HepG2 (cell line): ENCODE data around the gene NFKB1. TPM values are rescaled to one million over a fixed set of nuclear protein-coding genes. Genes with fewer than 3 reads are reported as not detected.

Experiments
- ATAC-seq: fragments of 200-7000 bp; cut with Tn5 transposase; 3 replicates; pipeline ENCODE4 v1.9.1; 2020; ENCODE audit warnings: mild to moderate bottlenecking, moderate library complexity
- BruUV-seq: library from RNA; stranded (reverse); fragments of 400-500 nt; replicated peaks from 2 replicates; lab custom pipeline; 2021; lab: Mats Ljungman, UMichigan
- CTCF ChIA-PET: fragments of 300-600 bp; formaldehyde crosslinking; extraction: SDS; loops from one replicate; lab custom pipeline; 2021; ENCODE audit warnings: low total read pairs, inconsistent platforms, low intra/inter-chr PET ratio; lab: Yijun Ruan, JAX
- POLR2A ChIA-PET: fragments of 350-600 bp; sonication (Branson Sonifier 250); formaldehyde crosslinking; loops from one replicate; lab custom pipeline; 2020; ENCODE audit warnings: antibody characterized with exemption, inconsistent platforms; lab: Yijun Ruan, JAX
- DNase-seq: peaks from one replicate; pipeline ENCODE4 v3.0.0-alpha.2; 2015; ENCODE audit warnings: low spot score
- FAIRE-seq: peaks from 3 replicates; lab custom pipeline; 2011; peaks lifted over from hg19 to GRCh38; lab: Jason Lieb, UNC
- H2AFZ ChIP-seq: one replicate; pipeline ENCODE4 v1.6.1; 2011; ENCODE audit warnings: low read length, inconsistent platforms
- H3K27ac ChIP-seq: fragments of 300-600 bp; 3 replicates; pipeline ENCODE4 v1.8.0; 2011; ENCODE audit warnings: mixed run types, mild to moderate bottlenecking, mixed read lengths, low read length, inconsistent platforms; ENCODE audit not compliant: insufficient read depth; ENCODE audit errors: extremely low read length
- H3K27me3 ChIP-seq, 2 experiments: fragments of 200-600 bp in 1 of 2; 2 replicates in 1 of 2; 3 replicates in 1 of 2; pipeline versions ENCODE4 v1.6.0 to v1.8.0; 2011; ENCODE audit warnings: low read length in 2 of 2, mild to moderate bottlenecking in 2 of 2, moderate library complexity in 2 of 2, inconsistent platforms in 1 of 2; ENCODE audit not compliant: insufficient read depth in 2 of 2, control insufficient read depth in 1 of 2
- H3K36me3 ChIP-seq, 2 experiments: fragments of 200-600 bp in 1 of 2; replicated peaks in 1 of 2; 2 replicates in 1 of 2; 3 replicates in 1 of 2; pipeline versions ENCODE4 v1.5.1 to v1.8.0; 2011; ENCODE audit warnings: low read length in 2 of 2, inconsistent platforms in 1 of 2; ENCODE audit not compliant: insufficient read depth in 2 of 2, control insufficient read depth in 1 of 2
- H3K4me1 ChIP-seq: 2 replicates; pipeline ENCODE4 v1.5.1; 2012; ENCODE audit warnings: low read length, inconsistent platforms; ENCODE audit not compliant: insufficient read depth
- H3K4me2 ChIP-seq: 2 replicates; pipeline ENCODE4 v1.6.0; 2011; ENCODE audit warnings: low read depth, low read length, inconsistent platforms
- H3K4me3 ChIP-seq, 3 experiments: fragments of 200-600 bp in 1 of 3; sonication (generic), shearing (Covaris generic) in 1 of 3; replicated peaks in 1 of 3; 2 replicates each; pipeline ENCODE4 v1.5.1; 2011 to 2016; ENCODE audit warnings: low read length in 3 of 3, inconsistent platforms in 2 of 3, low read depth in 2 of 3, mild to moderate bottlenecking in 2 of 3, control low read depth in 1 of 3, mixed read lengths in 1 of 3; ENCODE audit not compliant: insufficient read depth in 1 of 3
- H3K79me2 ChIP-seq: one replicate; pipeline ENCODE4 v1.6.1; 2011; ENCODE audit warnings: low read length, inconsistent platforms; ENCODE audit not compliant: insufficient read depth
- H3K9ac ChIP-seq: 2 replicates; pipeline ENCODE4 v1.6.0; 2011; ENCODE audit warnings: mild to moderate bottlenecking, low read depth, low read length, inconsistent platforms; ENCODE audit not compliant: insufficient read depth
- H3K9me3 ChIP-seq: 2 replicates; pipeline ENCODE4 v1.5.1; 2012; ENCODE audit warnings: mild to moderate bottlenecking, low read length
- H4K20me1 ChIP-seq: 2 replicates; pipeline ENCODE4 v1.6.0; 2011; ENCODE audit warnings: inconsistent platforms, mild to moderate bottlenecking, low read length, moderate library complexity; ENCODE audit not compliant: insufficient read depth
- FOXA1 ChIP-seq, 2 experiments: fragments of 450-650 bp in 1 of 2; sonication (generic) in 1 of 2; formaldehyde crosslinking in 1 of 2; IDR thresholded peaks; 2 replicates each; pipeline versions ENCODE4 v1.4.0 to v1.6.1; 2016 to 2020; ENCODE audit warnings: missing genetic modification reagents in 1 of 2
- FOXA3 ChIP-seq: IDR thresholded peaks from 2 replicates; pipeline ENCODE4 v1.6.1; 2016; ENCODE audit warnings: missing genetic modification reagents, missing compliant biosample characterization
- NPAS2 ChIP-seq: sonication (generic); formaldehyde crosslinking; IDR thresholded peaks from 2 replicates; pipeline ENCODE4 v1.8.0; 2022; ENCODE audit warnings: mild to moderate bottlenecking, missing genetic modification reagents, borderline replicate concordance
- PHF8 ChIP-seq: sonication (generic); formaldehyde crosslinking; IDR thresholded peaks from 2 replicates; pipeline ENCODE4 v1.5.0; 2020; ENCODE audit warnings: missing genetic modification reagents
- REL ChIP-seq: sonication (generic); formaldehyde crosslinking; conservative IDR thresholded peaks from 2 replicates; pipeline ENCODE4 v1.8.0; 2022; ENCODE audit warnings: mild to moderate bottlenecking, missing genetic modification reagents, moderate library complexity
- SRY ChIP-seq: sonication (generic); formaldehyde crosslinking; IDR thresholded peaks from 2 replicates; pipeline ENCODE4 v1.8.0; 2022; ENCODE audit warnings: mild to moderate bottlenecking, missing genetic modification reagents
- ZMYM2 ChIP-seq: sonication (generic); formaldehyde crosslinking; IDR thresholded peaks from 2 replicates; pipeline ENCODE4 v1.8.0; 2022; ENCODE audit warnings: mild to moderate bottlenecking, missing genetic modification reagents
- ZNF329 ChIP-seq: sonication (generic); formaldehyde crosslinking; IDR thresholded peaks from 2 replicates; pipeline ENCODE4 v1.9.0; 2021; ENCODE audit warnings: low read depth, mild to moderate bottlenecking, missing genetic modification reagents
- ZNF816 ChIP-seq: sonication (generic); formaldehyde crosslinking; IDR thresholded peaks from 2 replicates; pipeline ENCODE4 v1.8.0; 2022; ENCODE audit warnings: missing genetic modification reagents, mild to moderate bottlenecking, borderline replicate concordance
- ZSCAN25 ChIP-seq: sonication (generic); formaldehyde crosslinking; IDR thresholded peaks from 2 replicates; pipeline ENCODE4 v1.8.0; 2022; ENCODE audit warnings: mild to moderate bottlenecking, missing genetic modification reagents
- WGBS: methylation state at CpG from one replicate; pipeline ENCODE4 v1.1.6; 2017; ENCODE audit warnings: low lambda C conversion rate; 5-methylcytosine and 5-hydroxymethylcytosine counted together
- in situ Hi-C: cut with HindIII; loops from 2 replicates; pipeline ENCODE4 v1.10.0; 2017; ENCODE audit warnings: low pct_unique_long_range_greater_than_20kb; ENCODE audit not compliant: extremely low pct_ligation_motif_present
- intact Hi-C: fragments of 100-400 bp; cut with micrococcal nuclease; formaldehyde crosslinking; loops from one replicate; pipeline ENCODE4 v1.10.0; 2022; ENCODE audit not compliant: unreplicated experiment
- polyA plus RNA-seq, 8 experiments: library from polyadenylated mRNA; depleted of rRNA in 3 of 8; stranded (reverse) in 7 of 8; unstranded in 1 of 8; fragments of >200 nt; fragmentation: Illumina TruSeq in 4 of 8; extraction: Trizol in 4 of 8; gene quantifications; 2 replicates each; pipeline versions ENCODE4 v1.2.1 to v1.2.3, GENCODE V29; 2011 to 2016; ENCODE audit warnings: low read depth in 4 of 8, missing spikeins in 1 of 8, mixed read lengths in 1 of 8; ENCODE audit not compliant: insufficient read depth in 1 of 8
- total RNA-seq, 5 experiments: library from RNA; depleted of rRNA; stranded (reverse); fragments of >200 nt; fragmentation: Illumina TruSeq; extraction: Trizol; gene quantifications; 2 replicates each; pipeline ENCODE4 v1.2.3, GENCODE V29; 2016; ENCODE audit warnings: low read depth in 1 of 5
- TF ChIP-seq, protein P1 (sequence below): sonication (generic); formaldehyde crosslinking; IDR thresholded peaks from 2 replicates; pipeline ENCODE4 v1.4.0; 2020; ENCODE audit warnings: missing genetic modification reagents, borderline replicate concordance
- TF ChIP-seq, protein P2 (sequence below): IDR thresholded peaks from 2 replicates; pipeline ENCODE4 v1.6.1; 2016; ENCODE audit warnings: missing genetic modification reagents, missing compliant biosample characterization
- TF ChIP-seq, protein P3 (sequence below): sonication (generic); formaldehyde crosslinking; IDR thresholded peaks from 2 replicates; pipeline ENCODE4 v1.5.1; 2020; ENCODE audit warnings: missing genetic modification reagents, mild to moderate bottlenecking, borderline replicate concordance
- TF ChIP-seq, protein P4 (sequence below): sonication (generic); formaldehyde crosslinking; IDR thresholded peaks from 2 replicates; pipeline ENCODE4 v1.5.0; 2020; ENCODE audit warnings: missing genetic modification reagents
- TF ChIP-seq, protein P5 (sequence below): sonication (generic); formaldehyde crosslinking; IDR thresholded peaks from 2 replicates; pipeline ENCODE4 v1.5.1; 2020; ENCODE audit warnings: missing genetic modification reagents, mild to moderate bottlenecking, borderline replicate concordance

The NFKB1 gene
- total and polyA plus RNA-seq, 2 of the 13 experiments (the other 11 are each of a cell fraction or from before 2014, with no cell fraction given), result 15.4 to 31.6 TPM

DNA sequence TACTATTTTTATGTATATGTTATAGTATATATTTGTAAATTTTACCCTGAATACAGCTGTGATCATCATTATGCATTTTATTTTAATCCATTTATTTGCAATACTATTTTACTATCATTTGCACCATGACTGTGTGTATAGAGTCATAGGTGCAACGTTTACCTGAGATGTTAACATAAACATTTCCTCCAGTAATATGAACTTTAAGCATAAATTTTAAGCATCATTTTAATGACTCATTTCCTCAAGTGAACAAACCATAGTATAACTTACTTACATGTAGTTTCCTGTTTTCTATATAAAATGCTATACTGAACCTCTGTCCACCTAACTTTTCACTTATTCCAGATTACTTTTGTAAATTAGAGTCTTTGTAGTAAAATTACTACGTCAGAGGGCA, 92.8 kb downstream of the NFKB1 start (continued):
- TF ChIP-seq, protein P1, sequence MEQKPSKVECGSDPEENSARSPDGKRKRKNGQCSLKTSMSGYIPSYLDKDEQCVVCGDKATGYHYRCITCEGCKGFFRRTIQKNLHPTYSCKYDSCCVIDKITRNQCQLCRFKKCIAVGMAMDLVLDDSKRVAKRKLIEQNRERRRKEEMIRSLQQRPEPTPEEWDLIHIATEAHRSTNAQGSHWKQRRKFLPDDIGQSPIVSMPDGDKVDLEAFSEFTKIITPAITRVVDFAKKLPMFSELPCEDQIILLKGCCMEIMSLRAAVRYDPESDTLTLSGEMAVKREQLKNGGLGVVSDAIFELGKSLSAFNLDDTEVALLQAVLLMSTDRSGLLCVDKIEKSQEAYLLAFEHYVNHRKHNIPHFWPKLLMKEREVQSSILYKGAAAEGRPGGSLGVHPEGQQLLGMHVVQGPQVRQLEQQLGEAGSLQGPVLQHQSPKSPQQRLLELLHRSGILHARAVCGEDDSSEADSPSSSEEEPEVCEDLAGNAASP, result no peak
- TF ChIP-seq SRY (CRISPR knock-in tag) (no peak), ZMYM2 (no peak), ZNF816 (CRISPR knock-in tag) (no peak)
- TF ChIP-seq, all 625 proteins: peak for 0

DNA sequence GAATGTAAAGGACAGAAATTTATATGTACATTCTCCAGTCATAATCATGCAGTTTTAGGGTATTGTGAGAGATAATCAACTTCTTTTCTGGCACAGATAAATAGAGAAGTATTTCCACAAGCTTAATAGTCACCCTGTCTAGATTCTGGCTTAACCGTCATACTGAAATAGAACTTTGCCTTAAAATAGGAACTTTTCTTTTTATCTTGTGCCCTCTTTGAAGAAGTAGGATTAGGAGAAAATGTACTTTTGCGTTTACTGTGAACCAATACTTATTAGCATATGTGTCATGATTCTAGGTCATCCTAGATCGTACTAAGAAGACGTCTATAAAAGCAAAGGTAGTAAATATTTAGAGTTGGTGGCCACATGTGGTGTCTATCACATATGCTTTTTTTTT, 95.4 kb downstream of the NFKB1 start:
- TF ChIP-seq NPAS2 (CRISPR knock-in tag), result no peak
- TF ChIP-seq REL (CRISPR knock-in tag), result no peak
- TF ChIP-seq, protein P2, sequence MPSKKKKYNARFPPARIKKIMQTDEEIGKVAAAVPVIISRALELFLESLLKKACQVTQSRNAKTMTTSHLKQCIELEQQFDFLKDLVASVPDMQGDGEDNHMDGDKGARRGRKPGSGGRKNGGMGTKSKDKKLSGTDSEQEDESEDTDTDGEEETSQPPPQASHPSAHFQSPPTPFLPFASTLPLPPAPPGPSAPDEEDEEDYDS (CRISPR knock-in tag), result no peak
- no peak for TF ChIP-seq FOXA1 (IDR thresholded peaks at IDR 0.05)
- TF ChIP-seq FOXA1 (CRISPR knock-in tag; IDR thresholded peaks at IDR 0.05), result no peak
- TF ChIP-seq, protein P3, sequence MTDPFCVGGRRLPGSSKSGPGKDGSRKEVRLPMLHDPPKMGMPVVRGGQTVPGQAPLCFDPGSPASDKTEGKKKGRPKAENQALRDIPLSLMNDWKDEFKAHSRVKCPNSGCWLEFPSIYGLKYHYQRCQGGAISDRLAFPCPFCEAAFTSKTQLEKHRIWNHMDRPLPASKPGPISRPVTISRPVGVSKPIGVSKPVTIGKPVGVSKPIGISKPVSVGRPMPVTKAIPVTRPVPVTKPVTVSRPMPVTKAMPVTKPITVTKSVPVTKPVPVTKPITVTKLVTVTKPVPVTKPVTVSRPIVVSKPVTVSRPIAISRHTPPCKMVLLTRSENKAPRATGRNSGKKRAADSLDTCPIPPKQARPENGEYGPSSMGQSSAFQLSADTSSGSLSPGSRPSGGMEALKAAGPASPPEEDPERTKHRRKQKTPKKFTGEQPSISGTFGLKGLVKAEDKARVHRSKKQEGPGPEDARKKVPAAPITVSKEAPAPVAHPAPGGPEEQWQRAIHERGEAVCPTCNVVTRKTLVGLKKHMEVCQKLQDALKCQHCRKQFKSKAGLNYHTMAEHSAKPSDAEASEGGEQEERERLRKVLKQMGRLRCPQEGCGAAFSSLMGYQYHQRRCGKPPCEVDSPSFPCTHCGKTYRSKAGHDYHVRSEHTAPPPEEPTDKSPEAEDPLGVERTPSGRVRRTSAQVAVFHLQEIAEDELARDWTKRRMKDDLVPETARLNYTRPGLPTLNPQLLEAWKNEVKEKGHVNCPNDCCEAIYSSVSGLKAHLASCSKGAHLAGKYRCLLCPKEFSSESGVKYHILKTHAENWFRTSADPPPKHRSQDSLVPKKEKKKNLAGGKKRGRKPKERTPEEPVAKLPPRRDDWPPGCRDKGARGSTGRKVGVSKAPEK (CRISPR knock-in tag), result no peak
- TF ChIP-seq ZNF329 (CRISPR knock-in tag), result no peak
- no peak for TF ChIP-seq ZSCAN25 (CRISPR knock-in tag)
- TF ChIP-seq, protein P4, sequence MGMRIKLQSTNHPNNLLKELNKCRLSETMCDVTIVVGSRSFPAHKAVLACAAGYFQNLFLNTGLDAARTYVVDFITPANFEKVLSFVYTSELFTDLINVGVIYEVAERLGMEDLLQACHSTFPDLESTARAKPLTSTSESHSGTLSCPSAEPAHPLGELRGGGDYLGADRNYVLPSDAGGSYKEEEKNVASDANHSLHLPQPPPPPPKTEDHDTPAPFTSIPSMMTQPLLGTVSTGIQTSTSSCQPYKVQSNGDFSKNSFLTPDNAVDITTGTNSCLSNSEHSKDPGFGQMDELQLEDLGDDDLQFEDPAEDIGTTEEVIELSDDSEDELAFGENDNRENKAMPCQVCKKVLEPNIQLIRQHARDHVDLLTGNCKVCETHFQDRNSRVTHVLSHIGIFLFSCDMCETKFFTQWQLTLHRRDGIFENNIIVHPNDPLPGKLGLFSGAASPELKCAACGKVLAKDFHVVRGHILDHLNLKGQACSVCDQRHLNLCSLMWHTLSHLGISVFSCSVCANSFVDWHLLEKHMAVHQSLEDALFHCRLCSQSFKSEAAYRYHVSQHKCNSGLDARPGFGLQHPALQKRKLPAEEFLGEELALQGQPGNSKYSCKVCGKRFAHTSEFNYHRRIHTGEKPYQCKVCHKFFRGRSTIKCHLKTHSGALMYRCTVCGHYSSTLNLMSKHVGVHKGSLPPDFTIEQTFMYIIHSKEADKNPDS, result no peak
- no peak for TF ChIP-seq FOXA3 (CRISPR knock-in tag)
- no peak for TF ChIP-seq PHF8 (CRISPR knock-in tag)
- TF ChIP-seq, protein P5, sequence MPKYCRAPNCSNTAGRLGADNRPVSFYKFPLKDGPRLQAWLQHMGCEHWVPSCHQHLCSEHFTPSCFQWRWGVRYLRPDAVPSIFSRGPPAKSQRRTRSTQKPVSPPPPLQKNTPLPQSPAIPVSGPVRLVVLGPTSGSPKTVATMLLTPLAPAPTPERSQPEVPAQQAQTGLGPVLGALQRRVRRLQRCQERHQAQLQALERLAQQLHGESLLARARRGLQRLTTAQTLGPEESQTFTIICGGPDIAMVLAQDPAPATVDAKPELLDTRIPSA (CRISPR knock-in tag), result no peak
- H3K27me3 ChIP-seq, result no peaks in the 10 kb centered on the region
- FAIRE-seq (no peak), DNase-seq (no peak), ATAC-seq (no peak)
- H3K4me1 ChIP-seq, result no peaks in the 10 kb centered on the region
- 97% methylated on average over 4 of the region's 4 CpGs for WGBS
- in situ Hi-C loops, result no loop called here
- intact Hi-C loops, result no loop called here
- H3K27ac ChIP-seq, result no peak overlapping the region
- H3K79me2 ChIP-seq, result no peaks in the 10 kb centered on the region
- no peak overlapping the region for H3K4me3 ChIP-seq
- no peak overlapping the region for H3K9ac ChIP-seq
- peaks cover 15 to 66% of the 10 kb centered on the region in 2 experiments for H3K36me3 ChIP-seq
- POLR2A ChIA-PET, result no interaction called here
- no peak overlapping the region for H2AFZ ChIP-seq
- no peaks in the 10 kb centered on the region for H3K9me3 ChIP-seq
- BruUV-seq, result no TSS peak
- no peaks in the 10 kb centered on the region for H4K20me1 ChIP-seq
- CTCF ChIA-PET, result no interaction called here
- no peak overlapping the region for H3K4me2 ChIP-seq
